ELF-1 (cell line): ENCODE data around the gene DPP10.
A peak's percentile ranks its signal among the peaks of the same experiment; 100 is the strongest.
"Not testable (repeated sequence)": the region's sequence is repeated elsewhere in the genome, so short reads cannot be mapped to it uniquely, and the experiment has no call there.

Experiments
- DNase-seq: peaks from one replicate; pipeline ENCODE4 v3.0.0-alpha.2; 2016; ENCODE audit warnings: low read depth, low spot score

The DPP10 gene

GRCh38 chr2:114714313-114714712 is 271.9 kb downstream of the DPP10 start:
- peak; percentile 48 for DNase-seq

DNA sequence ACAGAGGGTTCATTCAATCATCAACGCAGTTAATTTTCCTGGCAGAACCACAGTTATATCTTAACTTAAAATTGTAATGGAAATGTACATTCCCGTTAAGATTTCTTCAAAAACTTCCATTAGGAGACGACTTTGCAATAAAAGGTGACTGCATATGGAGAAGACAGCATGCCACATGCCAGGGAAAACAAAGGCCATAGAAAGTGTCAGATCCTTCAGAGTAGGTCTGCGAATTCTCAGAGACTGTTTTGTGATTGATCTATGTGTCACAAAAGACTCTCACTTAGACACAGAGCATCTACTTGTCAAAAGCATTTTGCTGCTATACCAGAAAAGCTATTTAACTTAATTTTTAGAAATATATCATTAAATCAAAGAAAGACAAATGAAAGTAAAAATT is 274.6 kb downstream of the DPP10 start:
- peak; percentile 23 for DNase-seq

GRCh38 chr2:114724454-114724853 is 282.0 kb downstream of the DPP10 start:
- no peak for DNase-seq

DNA sequence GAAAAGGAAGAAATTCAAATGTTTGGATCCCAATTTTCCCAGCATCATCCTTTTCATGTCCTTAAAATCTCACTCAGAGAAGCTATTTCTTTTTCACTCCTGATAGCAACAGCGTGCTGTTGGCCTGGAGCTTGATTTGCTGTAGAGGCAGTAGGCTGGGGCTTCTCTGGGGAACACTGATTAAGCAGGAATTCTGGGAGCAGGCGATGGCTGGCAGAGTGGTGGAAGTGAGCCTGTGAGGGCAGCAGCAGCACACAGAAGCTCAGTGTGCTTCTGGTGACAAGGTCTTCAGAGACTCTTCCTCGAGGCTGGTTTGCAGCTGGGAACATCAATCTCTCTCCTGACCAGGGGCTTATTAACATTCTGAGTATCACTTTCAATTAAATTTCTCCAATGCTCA is 284.6 kb downstream of the DPP10 start:
- no peak for DNase-seq

- DNase-seq: no peak
Measured at GRCh38 chr2:114728372-114728771, 285.9 kb downstream of the DPP10 start.

DNA sequence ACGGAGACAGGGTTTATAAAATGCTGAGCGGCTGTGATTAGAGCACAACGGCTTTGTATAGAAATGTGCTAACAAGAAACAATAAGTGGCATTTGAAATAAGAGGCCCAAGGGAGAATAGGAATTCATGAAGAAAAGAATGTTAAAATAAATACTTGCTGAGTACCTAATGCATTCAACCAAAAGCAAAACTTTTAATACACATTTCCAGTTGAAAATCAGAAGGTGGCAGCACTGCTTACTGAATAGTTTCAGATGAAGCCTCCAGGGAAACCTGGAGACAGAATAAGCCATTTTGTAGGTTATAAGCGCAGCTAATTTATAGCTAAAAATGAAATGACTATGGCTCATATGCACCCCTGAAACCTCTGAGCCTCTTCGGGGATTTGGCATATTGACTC is 286.6 kb downstream of the DPP10 start:
- DNase-seq: no peak

DNA sequence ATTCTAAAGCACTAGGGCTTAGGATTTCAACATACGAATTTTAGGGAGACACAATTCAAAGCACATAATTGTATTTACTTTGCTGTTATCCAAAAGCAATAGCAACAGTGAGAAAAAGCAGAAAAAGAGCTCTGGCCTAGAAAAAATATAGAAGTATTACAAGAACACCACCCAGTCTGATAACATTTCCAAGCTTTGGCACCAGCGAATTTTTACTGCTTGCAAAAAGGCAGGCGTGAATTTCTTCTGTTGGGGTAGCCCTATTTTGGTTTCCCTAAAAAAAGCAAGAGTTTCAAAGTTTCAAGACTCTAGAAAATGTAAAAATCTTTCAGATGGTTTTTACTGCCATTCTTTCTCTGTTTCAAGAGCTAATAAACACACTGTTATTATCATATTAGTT is 292.7 kb downstream of the DPP10 start:
- DNase-seq: no peak

GRCh38 chr2:114742245-114742644 is 299.8 kb downstream of the DPP10 start:
- no peak for DNase-seq

GRCh38 chr2:114745700-114746099 is 303.3 kb downstream of the DPP10 start:
- DNase-seq: no peak

- not testable (repeated sequence) for DNase-seq
Measured at GRCh38 chr2:114748175-114748574, 305.7 kb downstream of the DPP10 start.

DNA sequence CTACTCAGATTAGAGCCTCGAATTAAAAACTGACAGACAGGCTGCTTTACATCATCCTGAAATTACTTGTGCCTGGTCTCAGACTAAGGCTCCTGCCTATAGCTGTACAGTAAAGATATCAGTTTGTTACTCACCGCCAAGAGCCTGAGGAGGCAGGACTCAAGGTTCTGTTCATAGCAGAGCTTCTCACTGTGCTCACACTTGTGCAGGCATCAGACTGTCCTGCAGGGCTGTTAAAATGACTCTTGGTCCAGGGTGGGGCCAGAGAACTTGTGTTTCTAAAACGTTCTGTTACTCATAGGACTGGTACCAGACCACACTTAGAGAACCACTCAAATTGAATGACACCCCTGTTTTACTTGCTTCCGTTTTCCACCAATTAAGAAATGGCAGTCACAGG is 310.0 kb downstream of the DPP10 start:
- no peak for DNase-seq

DNA sequence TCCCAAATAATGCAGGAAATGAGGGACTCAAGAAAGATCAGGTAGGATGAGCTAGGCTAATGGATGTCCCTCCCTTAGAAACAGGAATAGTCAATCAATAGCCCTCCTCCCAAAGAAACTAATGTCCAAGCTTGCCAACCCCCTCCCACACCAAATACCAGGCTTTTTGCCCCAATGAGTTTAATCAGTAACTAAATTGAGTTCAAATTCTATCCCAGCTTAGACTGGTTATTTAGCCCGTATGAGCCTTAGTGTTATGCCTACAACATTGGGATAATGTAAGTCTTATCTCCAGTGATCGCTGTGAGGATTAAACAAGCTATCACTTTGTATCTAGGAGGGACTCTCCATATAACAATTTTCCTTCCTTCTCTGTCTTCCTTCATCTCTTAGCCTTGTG is 310.7 kb downstream of the DPP10 start:
- DNase-seq: no peak

GRCh38 chr2:114754907-114755563 is 312.6 kb downstream of the DPP10 start:
- no peak for DNase-seq

- DNase-seq: no peak
Measured at GRCh38 chr2:114762376-114762775, 319.9 kb downstream of the DPP10 start.

DNA sequence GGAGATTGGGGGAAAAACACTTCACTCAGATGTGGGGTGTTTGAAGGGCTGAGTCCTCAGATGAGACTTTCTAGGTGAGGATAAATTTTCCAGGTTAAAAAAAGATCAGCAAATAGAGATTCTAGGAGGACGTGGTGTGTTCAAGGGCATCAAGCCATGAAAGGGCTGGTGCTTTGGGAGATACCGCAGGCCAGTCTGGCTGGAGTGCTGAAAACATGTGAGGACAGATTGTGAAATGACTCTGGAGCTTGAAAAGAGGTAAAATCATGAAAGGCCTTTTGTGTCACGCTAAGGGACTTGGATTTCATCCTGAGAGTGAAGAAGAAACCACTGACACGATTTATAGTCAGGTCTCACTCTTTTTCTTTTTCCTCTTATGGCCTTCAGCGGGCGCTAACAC is 320.5 kb downstream of the DPP10 start:
- DNase-seq: no peak

DNA sequence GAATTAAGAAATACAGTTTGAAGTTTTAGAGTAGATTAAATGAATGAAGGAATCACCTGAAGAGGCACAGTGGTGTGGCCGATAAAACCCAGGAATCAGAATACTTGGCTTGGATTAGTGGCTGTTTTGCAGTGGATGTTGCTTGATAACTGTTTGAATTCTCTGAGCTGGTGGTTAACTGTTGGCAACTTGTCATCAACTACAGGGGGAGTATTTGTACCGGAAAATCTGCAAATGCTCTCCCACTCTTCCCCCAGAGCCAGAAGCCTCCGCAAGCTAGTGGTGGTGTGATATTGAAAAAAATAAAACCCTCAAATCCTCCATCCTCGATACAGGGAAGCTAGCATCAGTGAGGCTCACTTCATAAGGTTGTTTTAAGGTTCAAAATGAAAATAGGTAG is 326.7 kb downstream of the DPP10 start:
- no peak for DNase-seq

GRCh38 chr2:114769991-114770390 is 327.6 kb downstream of the DPP10 start:
- DNase-seq: no peak

- DNase-seq: no peak
Measured at GRCh38 chr2:114784046-114784445, 341.6 kb downstream of the DPP10 start.

DNA sequence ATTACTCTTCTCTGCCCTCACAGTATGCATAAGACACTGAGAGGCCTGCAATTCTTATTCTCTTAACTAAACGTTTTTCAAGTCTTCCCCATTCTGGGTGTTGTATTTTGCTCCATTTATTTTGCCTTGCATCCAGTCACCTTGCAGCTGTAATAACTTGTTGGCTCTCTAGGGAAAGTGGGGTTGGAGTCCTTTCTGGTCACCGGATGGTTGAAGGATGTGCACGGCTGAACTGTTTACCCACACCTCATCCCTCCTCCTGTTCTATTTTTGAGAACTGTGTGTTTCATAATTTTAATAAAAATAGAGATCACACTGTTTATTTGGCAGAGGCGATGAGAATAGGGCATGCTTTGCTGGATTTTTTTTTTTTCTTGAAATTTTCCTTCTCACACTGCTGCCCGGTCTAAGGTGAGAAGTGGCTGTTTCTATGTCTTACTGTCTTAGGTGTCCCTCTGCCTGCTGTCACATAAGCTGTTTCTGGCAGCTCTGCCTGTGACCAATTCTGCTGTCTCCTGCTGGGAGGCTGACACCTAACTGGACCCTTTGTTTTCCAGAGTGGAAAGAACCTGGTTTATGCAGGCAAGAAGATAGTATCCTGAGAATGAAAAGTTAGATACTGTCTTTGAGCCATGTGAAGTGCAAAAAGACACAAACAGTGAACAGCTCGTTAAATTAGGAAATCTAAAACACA is 342.6 kb downstream of the DPP10 start:
- peak; percentile 13 for DNase-seq

GRCh38 chr2:114786901-114787300 is 344.5 kb downstream of the DPP10 start:
- no peak for DNase-seq

DNA sequence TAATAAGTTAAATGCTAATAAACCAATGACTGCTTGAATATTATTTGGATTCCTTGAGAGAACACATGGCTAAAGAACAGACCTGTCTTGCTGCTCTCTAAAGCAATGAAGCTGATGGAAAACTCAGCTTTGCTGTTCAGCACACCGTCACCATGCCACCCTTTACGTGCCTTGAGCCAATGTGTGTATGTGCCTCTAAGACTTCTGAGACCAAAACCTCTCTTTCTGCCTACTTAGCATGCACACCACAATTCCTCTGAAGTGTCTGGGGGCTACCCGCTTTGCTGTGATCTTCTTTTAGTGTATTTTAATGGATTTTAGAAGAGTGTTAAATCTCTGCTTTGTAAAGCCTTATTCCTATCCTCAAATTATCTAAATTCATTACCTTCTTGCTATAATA is 345.0 kb downstream of the DPP10 start:
- no peak for DNase-seq

GRCh38 chr2:114789989-114790388 is 347.5 kb downstream of the DPP10 start:
- DNase-seq: no peak

GRCh38 chr2:114797540-114797939 is 355.1 kb downstream of the DPP10 start:
- no peak for DNase-seq

GRCh38 chr2:114797942-114798341 is 355.5 kb downstream of the DPP10 start:
- DNase-seq: no peak
